MCF 10A (cell line): Measurements from ENCODE around the gene ZCCHC24. TPM values are rescaled to one million over a fixed set of nuclear protein-coding genes. Genes with fewer than 3 reads are reported as not detected.

ENCODE experiments used
- BruUV-seq: library from RNA; stranded (reverse); fragments of 400-500 nt; replicated peaks from 2 replicates; lab custom pipeline; 2021; lab: Mats Ljungman, UMichigan
- CTCF ChIA-PET: fragments of 300-600 bp; sonication (Branson Sonifier 250); formaldehyde crosslinking; extraction: SDS; loops from one replicate; lab custom pipeline; 2021; ENCODE audit warnings: antibody characterized with exemption, inconsistent platforms; lab: Yijun Ruan, JAX
- POLR2A ChIA-PET: fragments of 300-600, 350-650 bp; sonication (Branson Sonifier 250); formaldehyde crosslinking; extraction: SDS; loops from one replicate; lab custom pipeline; 2020; ENCODE audit warnings: antibody characterized with exemption, inconsistent platforms; lab: Yijun Ruan, JAX
- DNase-seq: peaks from one replicate; pipeline ENCODE4 v3.0.0-alpha.2; 2018; ENCODE audit not compliant: unreplicated experiment
- H3K27ac Mint-ChIP-seq: one replicate; pipeline ENCODE4 v1.8.0; 2022; ENCODE audit warnings: mild to moderate bottlenecking, low read depth, mixed read lengths; ENCODE audit not compliant: unreplicated experiment
- H3K27me3 Mint-ChIP-seq: one replicate; pipeline ENCODE4 v1.8.0; 2022; ENCODE audit warnings: mixed read lengths; ENCODE audit not compliant: insufficient read depth, unreplicated experiment
- H3K36me3 Mint-ChIP-seq: one replicate; pipeline ENCODE4 v1.8.0; 2022; ENCODE audit warnings: mild to moderate bottlenecking, moderate library complexity, mixed read lengths; ENCODE audit not compliant: insufficient read depth, unreplicated experiment
- H3K4me1 Mint-ChIP-seq: one replicate; pipeline ENCODE4 v1.8.0; 2022; ENCODE audit warnings: mixed read lengths; ENCODE audit not compliant: insufficient read depth, unreplicated experiment
- H3K4me3 Mint-ChIP-seq: one replicate; pipeline ENCODE4 v1.8.0; 2022; ENCODE audit warnings: mild to moderate bottlenecking, moderate library complexity, mixed read lengths; ENCODE audit not compliant: unreplicated experiment
- H3K9me3 Mint-ChIP-seq: one replicate; pipeline ENCODE4 v1.8.0; 2022; ENCODE audit warnings: mixed read lengths; ENCODE audit not compliant: unreplicated experiment
- CTCF ChIP-seq: fragments of 200-600 bp; IDR thresholded peaks from one replicate; pipeline ENCODE4 v1.8.0; 2022; ENCODE audit warnings: antibody characterized with exemption, mild to moderate bottlenecking; ENCODE audit not compliant: unreplicated experiment
- intact Hi-C: fragments of 100-400 bp; cut with micrococcal nuclease; formaldehyde crosslinking; loops from 2 replicates; pipeline ENCODE4 v1.14.1; 2022
- total RNA-seq: library from RNA; stranded (reverse); gene quantifications from 2 replicates; pipeline ENCODE4 v1.2.3, GENCODE V29; 2022

ZCCHC24 gene
- total RNA-seq, 1 experiment from 2014 or later, result 2.8 TPM

- intact Hi-C loops, result no loop called here
- no TSS peak for BruUV-seq
These were observed 46.8 kb downstream of the ZCCHC24 start for GRCh38 chr10:79398642-79399041.

GRCh38 chr10:79397575-79398303 lies 47.7 kb downstream of the ZCCHC24 start:
- Mint-ChIP-seq H3K27me3 (no peaks in the 10 kb centered on the region), H3K9me3 (no peaks in the 10 kb centered on the region), H3K4me3 (no peak overlapping the region), H3K27ac (no peak overlapping the region), H3K36me3 (no peaks in the 10 kb centered on the region), H3K4me1 (peaks cover 6% of the 10 kb centered on the region)
- BruUV-seq, result no TSS peak
- DNase-seq, result no peak
- TF ChIP-seq CTCF, result no peak
- CTCF ChIA-PET, result interaction anchor here (0.6 kb wide), 1 partner anchor 187 kb away, joined by 4 read pairs; no protein-coding TSS in a partner anchor
- intact Hi-C loops, result no loop called here
- POLR2A ChIA-PET, result no interaction called here

More at GRCh38 chr10:79398642-79399041, 46.8 kb downstream of the ZCCHC24 start:
- no peak overlapping the region for H3K4me3 Mint-ChIP-seq
- POLR2A ChIA-PET, result no interaction called here
- TF ChIP-seq CTCF, result no peak
- H3K27me3 Mint-ChIP-seq, result no peaks in the 10 kb centered on the region
- peaks cover 10% of the 10 kb centered on the region for H3K4me1 Mint-ChIP-seq
- H3K36me3 Mint-ChIP-seq, result no peaks in the 10 kb centered on the region
- CTCF ChIA-PET, result interaction anchor here (1.1 kb wide), 1 partner anchor 24 kb away, joined by 3 read pairs; no protein-coding TSS in a partner anchor
- no peak for DNase-seq
- no peaks in the 10 kb centered on the region for H3K9me3 Mint-ChIP-seq
- no peak overlapping the region for H3K27ac Mint-ChIP-seq

GRCh38 chr10:79397051-79397450 lies 48.4 kb downstream of the ZCCHC24 start:
- no peaks in the 10 kb centered on the region for H3K9me3 Mint-ChIP-seq
- no peak overlapping the region for H3K27ac Mint-ChIP-seq
- no peaks in the 10 kb centered on the region for H3K27me3 Mint-ChIP-seq
- H3K36me3 Mint-ChIP-seq, result no peaks in the 10 kb centered on the region
- POLR2A ChIA-PET, result no interaction called here
- no TSS peak for BruUV-seq
- H3K4me3 Mint-ChIP-seq, result no peak overlapping the region
- H3K4me1 Mint-ChIP-seq, result peaks cover 6% of the 10 kb centered on the region
- intact Hi-C loops, result no loop called here
- DNase-seq, result no peak
- CTCF ChIA-PET, result interaction anchor here (0.6 to 1.2 kb wide), 2 partner anchors 23 to 188 kb away, joined by 4 to 5 read pairs; no protein-coding TSS in a partner anchor
- TF ChIP-seq CTCF, result no peak

- H3K4me1 Mint-ChIP-seq, result peaks cover 6% of the 10 kb centered on the region
- no peaks in the 10 kb centered on the region for H3K36me3 Mint-ChIP-seq
- TF ChIP-seq CTCF, result no peak
- no peak overlapping the region for H3K4me3 Mint-ChIP-seq
- intact Hi-C loops, result no loop called here
- no peaks in the 10 kb centered on the region for H3K27me3 Mint-ChIP-seq
- no peaks in the 10 kb centered on the region for H3K9me3 Mint-ChIP-seq
- no TSS peak for BruUV-seq
- H3K27ac Mint-ChIP-seq, result no peak overlapping the region
- CTCF ChIA-PET, result interaction anchor here (0.6 to 1.2 kb wide), 2 partner anchors 23 to 72 kb away, joined by 3 to 5 read pairs; no protein-coding TSS in a partner anchor
- no peak for DNase-seq
- POLR2A ChIA-PET, result no interaction called here
These were observed 48.9 kb downstream of the ZCCHC24 start for GRCh38 chr10:79396520-79396919.
